ENCODE results near the gene ZXDC.

ZXDC gene

DNA sequence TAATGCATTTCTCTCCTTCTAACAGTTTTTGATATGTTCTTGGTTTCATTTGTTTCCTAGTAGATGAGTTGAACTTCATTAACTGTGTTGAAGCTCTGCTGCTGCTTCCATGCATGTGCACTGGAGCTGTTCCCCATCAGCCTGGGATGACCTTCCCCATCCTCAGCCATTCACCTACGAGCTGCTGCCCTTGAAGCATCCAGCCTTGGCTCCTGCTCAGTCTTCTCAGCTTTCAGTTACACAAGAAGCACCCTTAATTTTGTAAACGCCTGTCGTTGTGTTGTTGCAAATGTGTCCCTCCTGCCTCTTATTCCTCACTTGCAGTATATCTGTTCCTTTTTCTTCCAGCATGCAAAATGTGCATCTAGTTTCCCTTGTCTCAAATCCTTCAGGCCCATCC is 8.5 kb upstream of the ZXDC start:
- Histone ChIP-seq H3K4me3 (no peak overlapping the region), H4K20me1 (no peaks in the 10 kb centered on the region), H3K27ac (no peak overlapping the region), H3K9ac (no peak overlapping the region), H3K4me1 (peaks cover 22 to 49% (median 41%) of the 10 kb centered on the region in 10 experiments), H3K36me3 (no peaks in the 10 kb centered on the region), H3K9me3 (replicated peaks in 1 of 11) (no peaks in the 10 kb centered on the region), H3K27me3 (no peaks in the 10 kb centered on the region), H3K4me2 (no peak overlapping the region)
- TF ChIP-seq Cebpa-rat (IDR thresholded peaks at IDR 0.05), result no peak

DNA sequence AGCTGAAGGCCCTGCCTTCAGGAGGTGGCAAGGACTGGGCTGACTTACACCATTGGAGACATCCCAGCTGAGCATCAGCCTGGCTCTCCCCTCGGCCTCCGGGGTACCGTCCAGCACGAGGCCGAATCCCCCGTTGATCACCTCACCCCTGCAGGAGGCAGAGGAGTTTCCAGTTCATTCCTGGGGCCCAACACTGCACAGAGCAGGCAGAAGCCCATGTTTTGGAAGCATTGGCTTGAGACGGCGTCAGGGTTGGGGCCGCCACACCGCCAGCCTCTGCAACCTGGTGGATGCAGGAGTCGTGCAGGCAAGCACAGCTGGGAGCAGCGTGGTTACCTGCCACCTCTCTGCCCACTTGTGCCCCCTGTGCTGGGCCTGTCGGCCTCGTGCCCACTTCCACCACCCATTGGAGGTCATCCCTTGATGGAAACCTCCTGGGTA is 7.7 kb upstream of the ZXDC start:
- H3K9me3 ChIP-seq (replicated peaks in 1 of 11), result no peaks in the 10 kb centered on the region
- H3K4me1 ChIP-seq, result peaks cover 19 to 41% (median 33%) of the 10 kb centered on the region in 10 experiments
- TF ChIP-seq Cebpa-rat (IDR thresholded peaks at IDR 0.05), result no peak
- no peaks in the 10 kb centered on the region for H3K36me3 ChIP-seq
- no peak overlapping the region for H3K9ac ChIP-seq
- no peak overlapping the region for H3K27ac ChIP-seq
- no peak overlapping the region for H3K4me2 ChIP-seq
- H3K27me3 ChIP-seq, result no peaks in the 10 kb centered on the region
- no peaks in the 10 kb centered on the region for H4K20me1 ChIP-seq
- H3K4me3 ChIP-seq, result no peak overlapping the region

DNA sequence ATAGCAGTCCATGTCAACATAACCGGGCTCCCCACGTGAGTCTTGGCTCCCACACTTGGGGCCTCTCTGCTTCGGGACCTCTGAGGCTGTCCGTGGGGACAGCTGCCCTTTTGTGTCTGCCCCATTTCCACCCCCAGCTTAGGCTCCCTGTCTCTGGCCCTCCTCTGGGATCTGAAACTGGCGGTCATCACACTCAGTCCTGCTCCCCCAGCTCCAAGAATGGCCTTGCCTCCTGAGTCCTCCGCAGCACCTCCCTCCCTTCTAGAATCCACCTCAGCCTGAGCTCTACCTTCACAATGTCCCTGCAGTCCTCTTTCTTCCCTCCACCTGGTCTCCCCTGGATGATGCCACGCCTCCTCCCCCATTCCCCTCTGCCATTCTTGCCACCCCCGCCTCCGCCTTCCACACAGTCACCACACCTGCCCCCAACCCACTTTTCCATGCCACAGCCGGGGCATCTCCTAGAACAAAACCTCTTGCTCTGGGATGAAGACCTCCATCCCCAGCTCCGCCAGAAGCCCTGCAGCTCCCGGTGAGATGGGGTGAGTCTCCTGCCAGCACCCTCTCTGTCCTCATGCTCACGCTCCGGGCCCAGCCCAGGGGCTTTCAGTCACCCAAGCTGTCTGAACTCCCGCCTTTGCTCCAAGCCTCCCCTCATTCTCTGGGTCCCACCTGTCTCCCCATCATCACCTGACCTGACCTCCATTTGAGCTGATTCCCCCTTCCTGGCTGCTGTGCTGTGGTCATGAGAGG is 7.0 kb upstream of the ZXDC start:
- Histone ChIP-seq H3K27ac (no peak overlapping the region), H3K9ac (no peak overlapping the region)

DNA sequence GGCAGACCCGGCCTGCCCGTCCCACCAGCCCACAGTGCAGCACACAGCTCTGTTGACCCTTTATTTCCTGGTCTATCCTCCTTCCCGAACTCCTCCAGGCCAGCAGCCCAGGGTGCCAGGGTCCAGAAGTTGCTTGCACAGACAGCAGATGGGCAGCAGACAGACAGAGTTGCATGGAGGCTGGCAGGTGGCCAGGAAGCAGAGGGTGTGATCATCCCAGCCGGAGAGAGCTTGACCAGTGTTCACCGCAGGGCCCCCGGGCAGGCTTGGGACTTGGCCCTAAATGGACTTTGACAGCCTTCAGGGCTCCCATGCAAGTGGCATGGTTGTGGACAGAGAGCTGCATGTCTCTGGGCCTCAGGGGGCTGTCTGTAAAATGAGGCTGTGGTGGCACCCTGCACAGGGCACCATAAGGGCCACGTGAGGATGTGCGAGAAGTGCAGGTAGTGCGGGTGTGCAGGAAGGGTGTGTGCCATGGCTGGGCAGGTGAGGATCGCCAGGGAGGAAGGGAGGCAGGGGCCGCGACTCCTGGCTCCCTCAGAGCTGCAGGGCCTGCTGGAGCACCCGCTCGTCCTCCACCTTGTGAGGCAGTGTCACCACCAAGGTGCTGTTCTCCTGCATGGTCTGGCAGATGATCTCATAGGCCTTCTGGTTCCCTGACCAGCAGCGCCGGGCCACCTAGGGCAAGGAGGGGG is 6.3 kb upstream of the ZXDC start:
- Histone ChIP-seq H4K20me1 (no peaks in the 10 kb centered on the region), H3K9ac (no peak overlapping the region), H3K9me3 (replicated peaks in 1 of 11) (no peaks in the 10 kb centered on the region), H3K27ac (no peak overlapping the region), H3K36me3 (no peaks in the 10 kb centered on the region), H3K4me3 (no peak overlapping the region), H3K4me2 (no peak overlapping the region), H3K4me1 (peaks cover 5 to 27% (median 19%) of the 10 kb centered on the region in 10 experiments), H3K27me3 (no peaks in the 10 kb centered on the region)
- no peak for TF ChIP-seq Cebpa-rat (IDR thresholded peaks at IDR 0.05)

More for the DNA sequence above, 7.0 kb upstream of the ZXDC start:
- H3K4me1 ChIP-seq, result peaks cover 12 to 34% (median 27%) of the 10 kb centered on the region in 10 experiments
- no peak for TF ChIP-seq Cebpa-rat (IDR thresholded peaks at IDR 0.05)
- H3K4me3 ChIP-seq, result no peak overlapping the region
- no peak overlapping the region for H3K4me2 ChIP-seq
- H3K9me3 ChIP-seq (replicated peaks in 1 of 11), result no peaks in the 10 kb centered on the region
- no peaks in the 10 kb centered on the region for H4K20me1 ChIP-seq
- H3K27me3 ChIP-seq, result no peaks in the 10 kb centered on the region
- H3K36me3 ChIP-seq, result no peaks in the 10 kb centered on the region

DNA sequence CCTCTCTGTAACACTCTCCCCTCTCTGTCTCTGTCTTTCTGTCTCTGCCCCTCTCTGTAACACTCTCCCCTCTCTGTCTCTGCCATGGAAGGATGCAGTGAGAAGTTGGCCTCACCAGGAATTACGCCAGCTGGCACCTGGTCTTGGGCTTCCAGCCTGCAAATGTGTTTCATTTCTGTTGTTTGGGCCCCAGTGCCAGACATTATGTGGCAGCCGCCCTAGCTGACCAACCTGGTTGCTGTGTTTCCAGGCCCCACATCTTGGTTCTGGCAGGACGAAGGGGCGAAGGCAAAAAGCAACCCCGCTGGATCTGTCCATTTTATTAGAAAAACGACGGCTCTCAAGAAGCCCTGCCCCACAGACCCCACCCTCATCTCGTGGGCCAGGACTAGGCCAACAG is 5.2 kb upstream of the ZXDC start:
- H3K36me3 ChIP-seq, result no peaks in the 10 kb centered on the region
- H3K9ac ChIP-seq, result no peak overlapping the region
- no peaks in the 10 kb centered on the region for H3K27me3 ChIP-seq
- no peaks in the 10 kb centered on the region for H4K20me1 ChIP-seq
- H3K9me3 ChIP-seq (replicated peaks in 1 of 11), result no peaks in the 10 kb centered on the region
- H3K27ac ChIP-seq, result no peak overlapping the region
- 0 out of 22 replicates have a peak overlapping the region, but pooled peaks of 1 of the 11 experiments have one; percentile 35 for H3K4me2 ChIP-seq
- H3K4me3 ChIP-seq, result no peak overlapping the region
- TF ChIP-seq Cebpa-rat (IDR thresholded peaks at IDR 0.05), result no peak
- peaks cover 4 to 23% (median 14%) of the 10 kb centered on the region in 10 experiments; a peak in 18 of 20 replicates for H3K4me1 ChIP-seq

DNA sequence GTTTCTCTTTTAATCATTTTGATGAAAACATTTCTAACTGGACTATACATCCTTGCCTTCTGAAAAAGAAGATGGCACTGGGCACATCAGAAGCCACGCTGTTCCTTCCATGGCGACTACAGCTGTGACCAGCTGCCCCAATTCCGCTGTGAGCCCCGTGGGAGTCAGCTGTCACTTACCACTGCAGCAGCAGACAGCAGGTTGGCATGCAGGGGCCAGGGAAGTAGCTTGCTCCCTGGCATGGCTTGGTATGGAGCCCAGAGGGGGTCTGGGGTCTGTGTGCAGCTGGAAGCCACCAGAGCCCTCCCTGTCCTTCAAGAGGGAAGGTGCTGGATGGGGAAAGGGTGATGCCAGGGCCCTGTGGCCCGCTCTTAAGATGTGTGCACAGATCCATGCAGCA is 4.5 kb upstream of the ZXDC start:
- Histone ChIP-seq H3K27me3 (no peaks in the 10 kb centered on the region), H3K4me3 (no peak overlapping the region), H3K4me2 (peak overlapping the region in 8 of 11 experiments; percentile 6 to 51 (median 35); a peak in 7 of 22 replicates), H3K27ac (no peak overlapping the region), H4K20me1 (peaks cover 0 to 3% (median 2%) of the 10 kb centered on the region in 11 experiments; a peak in 17 of 22 replicates), H3K36me3 (no peaks in the 10 kb centered on the region), H3K9ac (no peak overlapping the region), H3K9me3 (replicated peaks in 1 of 11) (no peaks in the 10 kb centered on the region), H3K4me1 (peaks cover 4 to 17% (median 11%) of the 10 kb centered on the region in 10 experiments; a peak in 18 of 20 replicates)
- TF ChIP-seq Cebpa-rat (IDR thresholded peaks at IDR 0.05), result no peak

DNA sequence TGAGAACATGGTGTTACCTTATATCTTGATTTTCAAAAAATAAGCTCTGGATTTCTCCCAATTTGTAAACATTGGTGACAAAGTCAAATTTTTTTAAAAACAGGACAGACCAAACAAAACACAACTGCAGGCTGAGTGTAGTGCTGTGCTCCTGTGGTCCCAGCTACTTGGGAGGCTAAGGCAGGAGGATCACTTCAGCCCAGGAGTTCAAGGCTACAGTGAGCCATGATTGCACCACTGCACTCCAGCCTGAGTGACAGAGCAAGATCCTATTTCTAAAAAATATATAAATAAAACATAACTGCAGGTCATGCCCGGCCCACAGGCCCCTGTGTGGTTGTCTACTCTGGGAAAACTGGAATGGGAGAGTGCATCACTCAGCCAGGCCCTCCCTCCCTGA is 4.0 kb upstream of the ZXDC start:
- no peak overlapping the region for H3K27ac ChIP-seq
- no peak overlapping the region for H3K4me3 ChIP-seq
- H3K36me3 ChIP-seq, result no peaks in the 10 kb centered on the region
- no peak for TF ChIP-seq Cebpa-rat (IDR thresholded peaks at IDR 0.05)
- H3K4me2 ChIP-seq, result peak overlapping the region in 5 of 11 experiments; percentile 13 to 51 (median 37); a peak in 4 of 22 replicates
- peaks cover 6 to 20% (median 12%) of the 10 kb centered on the region in 10 experiments for H3K4me1 ChIP-seq
- H3K9me3 ChIP-seq (replicated peaks in 1 of 11), result no peaks in the 10 kb centered on the region
- no peak overlapping the region for H3K9ac ChIP-seq
- peaks cover 4 to 9% (median 8%) of the 10 kb centered on the region in 11 experiments; a peak in 20 of 22 replicates for H4K20me1 ChIP-seq
- no peaks in the 10 kb centered on the region for H3K27me3 ChIP-seq

DNA sequence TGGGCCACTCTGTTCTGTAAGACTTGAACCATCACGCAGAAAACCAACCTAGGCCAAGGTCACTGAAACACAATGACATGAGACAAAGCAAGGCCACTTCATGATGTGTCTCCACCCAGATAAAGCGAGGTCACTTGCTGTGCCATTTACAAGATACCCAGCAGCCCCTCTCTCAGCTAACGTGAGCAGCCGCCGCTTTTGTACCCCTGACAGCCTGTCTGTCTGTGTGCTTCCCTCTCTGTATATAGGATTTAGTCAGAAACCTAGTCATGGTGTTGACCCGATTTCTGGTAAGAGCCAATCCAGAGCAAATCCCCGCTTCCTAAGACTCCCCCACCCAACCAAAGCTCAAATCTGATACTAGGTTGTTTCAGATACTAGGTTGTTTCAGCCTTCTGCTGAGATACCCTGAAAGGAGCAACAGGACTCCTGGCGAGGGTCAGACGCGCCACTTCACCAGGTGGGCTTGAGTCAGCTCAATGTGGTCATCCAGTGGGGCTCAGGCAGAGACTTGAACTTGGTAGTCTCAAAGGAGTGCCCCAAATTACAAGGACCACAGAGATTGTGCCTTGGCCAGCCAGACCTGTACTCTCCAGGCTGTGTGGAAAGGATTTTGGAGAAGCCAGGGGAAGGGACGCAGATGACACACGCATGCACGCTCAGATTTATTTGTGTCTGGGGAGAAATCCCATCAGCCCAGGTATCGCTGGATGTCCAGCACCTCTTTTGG is 3.1 kb upstream of the ZXDC start:
- peaks cover 13 to 18% (median 16%) of the 10 kb centered on the region in 11 experiments; a peak in 21 of 22 replicates for H4K20me1 ChIP-seq
- no peaks in the 10 kb centered on the region for H3K9me3 ChIP-seq (replicated peaks in 1 of 11)
- H3K4me1 ChIP-seq, result peaks cover 15 to 29% (median 21%) of the 10 kb centered on the region in 10 experiments
- no peak overlapping the region for H3K27ac ChIP-seq
- no peaks in the 10 kb centered on the region for H3K27me3 ChIP-seq
- no peak overlapping the region for H3K9ac ChIP-seq
- H3K4me3 ChIP-seq, result no peak overlapping the region
- no peak overlapping the region for H3K4me2 ChIP-seq
- no peaks in the 10 kb centered on the region for H3K36me3 ChIP-seq
- no peak for TF ChIP-seq Cebpa-rat (IDR thresholded peaks at IDR 0.05)

DNA sequence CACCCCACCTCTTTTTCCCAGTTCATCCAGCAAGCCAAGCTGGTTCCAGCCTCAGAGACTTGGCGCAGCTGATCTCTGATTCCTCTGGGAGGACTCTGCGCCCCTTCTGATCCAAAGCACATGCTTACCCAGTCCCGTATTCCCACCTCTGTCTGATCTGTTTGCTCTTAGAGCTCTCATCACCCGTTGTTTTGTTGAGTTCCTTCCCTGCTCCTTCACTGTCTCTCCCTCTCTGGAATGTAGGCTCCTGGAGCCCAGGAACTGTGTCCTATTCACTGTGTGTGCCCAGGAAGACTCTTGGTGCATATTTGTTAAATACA is 1.3 kb upstream of the ZXDC start:
- Histone ChIP-seq H3K4me2 (no peak overlapping the region), H3K9me3 (replicated peaks in 1 of 11) (no peaks in the 10 kb centered on the region), H3K4me1 (peaks cover 32 to 47% (median 39%) of the 10 kb centered on the region in 10 experiments), H3K27ac (no peak overlapping the region), H3K36me3 (peaks cover 0 to 12% (median 1%) of the 10 kb centered on the region in 11 experiments; a peak in 15 of 22 replicates), H3K27me3 (no peaks in the 10 kb centered on the region), H3K9ac (no peak overlapping the region), H3K4me3 (no peak overlapping the region), H4K20me1 (peaks cover 30 to 35% (median 34%) of the 10 kb centered on the region in 11 experiments; a peak in 21 of 22 replicates)
- TF ChIP-seq Cebpa-rat (IDR thresholded peaks at IDR 0.05), result no peak
